Retina (tissue), 1 donor: ENCODE measurements around the gene GRID2.
"Not testable (repeated sequence)": the region's sequence is repeated elsewhere in the genome, so short reads cannot be mapped to it uniquely, and the experiment has no call there.

Experiments used
- DNase-seq: peaks from one replicate; pipeline ENCODE4 v3.0.0-alpha.2; 2016

Gene GRID2

GRCh38 chr4:92305878-92306520 is 2.2 kb downstream of the GRID2 start:
- DNase-seq, result no peak

- DNase-seq, result no peak
Observed at GRCh38 chr4:92307181-92307580, 3.4 kb downstream of the GRID2 start.

GRCh38 chr4:92307866-92308265 is 4.1 kb downstream of the GRID2 start:
- DNase-seq, result peak; percentile 18

- no peak for DNase-seq
Observed at GRCh38 chr4:92317047-92317446, 13.3 kb downstream of the GRID2 start.

- no peak for DNase-seq
Observed at GRCh38 chr4:92328095-92328494, 24.3 kb downstream of the GRID2 start.

GRCh38 chr4:92333016-92333415 is 29.2 kb downstream of the GRID2 start:
- no peak for DNase-seq

- DNase-seq, result no peak
Observed at GRCh38 chr4:92334716-92335350, 31.1 kb downstream of the GRID2 start.

- no peak for DNase-seq
Observed at GRCh38 chr4:92339676-92340075, 35.9 kb downstream of the GRID2 start.

GRCh38 chr4:92344216-92344615 is 40.5 kb downstream of the GRID2 start:
- DNase-seq, result no peak

- no peak for DNase-seq
Observed at GRCh38 chr4:92346289-92346688, 42.5 kb downstream of the GRID2 start.

GRCh38 chr4:92357966-92358365 is 54.2 kb downstream of the GRID2 start:
- no peak for DNase-seq

- DNase-seq, result no peak
Observed at GRCh38 chr4:92359491-92359890, 55.7 kb downstream of the GRID2 start.

GRCh38 chr4:92362028-92362427 is 58.3 kb downstream of the GRID2 start:
- no peak for DNase-seq

GRCh38 chr4:92368653-92369052 is 64.9 kb downstream of the GRID2 start:
- DNase-seq, result no peak

- DNase-seq, result no peak
Observed at GRCh38 chr4:92381616-92382015, 77.8 kb downstream of the GRID2 start.

- DNase-seq, result no peak
Observed at GRCh38 chr4:92382128-92382527, 78.4 kb downstream of the GRID2 start.

- DNase-seq, result peak; percentile 8
Observed at GRCh38 chr4:92387459-92388069, 83.8 kb downstream of the GRID2 start.

GRCh38 chr4:92399032-92399431 is 95.3 kb downstream of the GRID2 start:
- DNase-seq, result no peak

GRCh38 chr4:92403525-92403924 is 99.8 kb downstream of the GRID2 start:
- not testable (repeated sequence) for DNase-seq

- DNase-seq, result no peak
Observed at GRCh38 chr4:92406488-92406887, 102.7 kb downstream of the GRID2 start.

- DNase-seq, result no peak
Observed at GRCh38 chr4:92421920-92422319, 118.2 kb downstream of the GRID2 start.

GRCh38 chr4:92433272-92433758 is 129.5 kb downstream of the GRID2 start:
- DNase-seq, result no peak

GRCh38 chr4:92438722-92439121 is 135.0 kb downstream of the GRID2 start:
- not testable (repeated sequence) for DNase-seq

GRCh38 chr4:92442131-92442530 is 138.4 kb downstream of the GRID2 start:
- not testable (repeated sequence) for DNase-seq
